Common myeloid progenitor, CD34-positive (primary cell): Measurements from ENCODE around the gene TRIP11.
A peak's percentile ranks its signal among the peaks of the same experiment; 100 is the strongest.

Experiments
- CTCF ChIA-PET: fragments of 350-600 bp; sonication (Branson Sonifier 250); formaldehyde crosslinking; loops from one replicate; lab custom pipeline; 2021; ENCODE audit warnings: antibody characterized with exemption; lab: Charles Lee
- POLR2A ChIA-PET: fragments of 350-600 bp; sonication (Branson Sonifier 250); formaldehyde crosslinking; loops from one replicate; lab custom pipeline; 2021; ENCODE audit warnings: antibody characterized with exemption; lab: Charles Lee
- DNase-seq, 3 donors: peaks; one replicate each; pipeline versions ENCODE4 v3.0.0 to v3.0.0-alpha.2; 2013
- H3K27ac ChIP-seq, 2 experiments: 1 replicate in 1 of 2; 2 replicates in 1 of 2; pipeline ENCODE4 v1.7.0; 2013; ENCODE audit warnings: inconsistent platforms in 2 of 2, low read length in 2 of 2, mild to moderate bottlenecking in 2 of 2, low read depth in 1 of 2, moderate library complexity in 1 of 2; ENCODE audit not compliant: severe bottlenecking in 2 of 2, insufficient read depth in 1 of 2, poor library complexity in 1 of 2
- H3K27me3 ChIP-seq, 5 experiments: replicated peaks in 2 of 5; 1 replicate in 3 of 5; 2 replicates in 2 of 5; pipeline versions ENCODE4 v1.6.1 to v1.7.0; 2013; ENCODE audit warnings: low read length in 4 of 5, mild to moderate bottlenecking in 2 of 5, moderate library complexity in 2 of 5, inconsistent platforms in 1 of 5; ENCODE audit not compliant: insufficient read depth in 5 of 5, control insufficient read depth in 4 of 5
- H3K36me3 ChIP-seq, 4 experiments: 1 replicate in 2 of 4; 2 replicates in 2 of 4; pipeline versions ENCODE4 v1.6.1 to v1.7.0; 2013; ENCODE audit warnings: low read length in 3 of 4, control low read depth in 1 of 4, mild to moderate bottlenecking in 1 of 4; ENCODE audit not compliant: control insufficient read depth in 4 of 4, insufficient read depth in 4 of 4
- H3K4me1 ChIP-seq, 4 experiments: 1 replicate in 3 of 4; 2 replicates in 1 of 4; pipeline versions ENCODE4 v1.6.1 to v1.7.1; 2013; ENCODE audit warnings: low read length in 3 of 4, mild to moderate bottlenecking in 3 of 4, control low read depth in 1 of 4, inconsistent platforms in 1 of 4, moderate library complexity in 1 of 4; ENCODE audit not compliant: control insufficient read depth in 4 of 4, insufficient read depth in 4 of 4; ENCODE audit errors: control extremely low read depth in 1 of 4
- H3K4me3 ChIP-seq, 7 experiments: 1 replicate in 4 of 7; 2 replicates in 3 of 7; pipeline versions ENCODE4 v1.5.1 to v1.7.0; 2013; ENCODE audit warnings: mild to moderate bottlenecking in 7 of 7, low read length in 6 of 7, moderate library complexity in 6 of 7, inconsistent platforms in 2 of 7, low read depth in 2 of 7, control low read depth in 1 of 7; ENCODE audit not compliant: insufficient read depth in 4 of 7, control insufficient read depth in 1 of 7; ENCODE audit errors: extremely low read depth in 1 of 7
- H3K9me3 ChIP-seq, 5 experiments: 1 replicate in 4 of 5; 2 replicates in 1 of 5; pipeline versions ENCODE4 v1.6.1 to v1.7.1; 2013; ENCODE audit warnings: low read length in 4 of 5, mild to moderate bottlenecking in 2 of 5, inconsistent platforms in 1 of 5, low read depth in 1 of 5, moderate library complexity in 1 of 5; ENCODE audit not compliant: control insufficient read depth in 4 of 5, insufficient read depth in 2 of 5; ENCODE audit errors: control extremely low read depth in 1 of 5
- WGBS: methylation state at CpG from one replicate; pipeline ENCODE4 v1.1.5; 2013; ENCODE audit not compliant: insufficient coverage; 5-methylcytosine and 5-hydroxymethylcytosine counted together

Gene TRIP11

DNA sequence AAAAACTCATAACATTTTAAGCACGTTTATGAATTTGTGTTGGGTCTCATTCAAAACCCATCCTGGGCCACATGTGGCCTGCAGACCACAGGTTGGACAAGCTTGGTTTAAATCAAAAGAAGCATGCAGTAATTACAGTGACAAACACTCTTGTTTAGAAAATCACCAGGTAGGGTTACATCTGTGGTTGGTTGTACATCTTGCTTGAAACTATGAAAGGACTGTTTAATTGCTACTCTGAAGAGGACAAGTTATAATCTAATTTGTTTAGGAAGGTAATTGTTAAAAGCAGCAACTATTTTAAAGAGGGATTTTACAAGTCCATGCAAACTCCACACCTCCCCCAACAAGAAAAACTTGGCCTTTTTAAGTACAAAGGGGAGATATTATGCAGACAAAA, 4.0 kb downstream of the TRIP11 start:
- no peak for DNase-seq
- Histone ChIP-seq H3K9me3 (no peaks in the 10 kb centered on the region), H3K27me3 (no peaks in the 10 kb centered on the region), H3K4me1 (peaks cover 13 to 32% (median 22%) of the 10 kb centered on the region in 4 experiments), H3K36me3 (peaks cover 2 to 19% (median 7%) of the 10 kb centered on the region in 4 experiments), H3K4me3 (no peak overlapping the region), H3K27ac (no peak overlapping the region)
- ChIA-PET POLR2A (no interaction called here), CTCF (no interaction called here)
- 80% methylated on average over 1 of the region's 1 CpG for WGBS

- WGBS: 94% methylated on average over 3 of the region's 11 CpGs
- Histone ChIP-seq H3K4me3 (no peak overlapping the region), H3K9me3 (no peaks in the 10 kb centered on the region), H3K4me1 (peaks cover 11 to 26% (median 16%) of the 10 kb centered on the region in 4 experiments), H3K36me3 (peaks cover 6 to 23% (median 12%) of the 10 kb centered on the region in 4 experiments), H3K27ac (no peak overlapping the region), H3K27me3 (no peaks in the 10 kb centered on the region)
- peak in 1 of 3 donors; percentile 32 for DNase-seq
- ChIA-PET CTCF (interaction anchor here (1.0 kb wide), 1 partner anchor 92 kb away, joined by 3 read pairs; no protein-coding TSS in a partner anchor), POLR2A (interaction anchor here (1.6 kb wide), 1 partner anchor 91 kb away, joined by 11 read pairs; no protein-coding TSS in a partner anchor)
Observed at GRCh38 chr14:92033906-92034687, 5.8 kb downstream of the TRIP11 start.

DNA sequence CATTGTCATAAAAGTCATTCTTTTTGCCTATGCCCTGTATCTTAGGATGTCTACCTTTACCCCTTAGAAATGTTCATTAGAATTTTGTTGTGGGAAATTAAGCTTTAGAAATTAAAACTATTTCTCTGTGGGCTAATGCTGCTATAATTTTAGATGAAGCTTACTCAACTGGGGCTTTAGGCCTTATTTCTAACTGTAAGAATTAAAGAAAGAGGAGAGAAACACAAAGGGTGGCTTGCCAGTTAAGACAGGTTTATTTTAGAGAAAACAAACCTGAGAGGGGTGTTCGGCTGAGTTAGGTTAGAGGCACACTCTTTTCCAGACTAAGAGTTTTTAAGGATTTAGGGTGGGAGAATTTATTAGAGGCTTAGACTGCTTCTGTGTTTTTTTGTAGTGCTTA, 6.4 kb downstream of the TRIP11 start:
- Histone ChIP-seq H3K27ac (no peak overlapping the region), H3K36me3 (peaks cover 6 to 23% (median 13%) of the 10 kb centered on the region in 4 experiments), H3K4me1 (peaks cover 6 to 23% (median 11%) of the 10 kb centered on the region in 4 experiments), H3K4me3 (no peak overlapping the region), H3K27me3 (no peaks in the 10 kb centered on the region), H3K9me3 (no peaks in the 10 kb centered on the region)
- DNase-seq: no peak
- ChIA-PET CTCF (interaction anchor here (1.0 kb wide), 1 partner anchor 93 kb away, joined by 3 read pairs; no protein-coding TSS in a partner anchor), POLR2A (interaction anchor here (1.6 kb wide), 1 partner anchor 92 kb away, joined by 11 read pairs; no protein-coding TSS in a partner anchor)
- 100% methylated on average over 1 of the region's 1 CpG for WGBS

GRCh38 chr14:92026548-92027190, 13.2 kb downstream of the TRIP11 start:
- no peak overlapping the region for H3K27ac ChIP-seq
- WGBS: 96% methylated on average over 10 of the region's 21 CpGs
- POLR2A ChIA-PET: no interaction called here
- H3K9me3 ChIP-seq: no peaks in the 10 kb centered on the region
- H3K4me1 ChIP-seq: no peaks in the 10 kb centered on the region
- H3K27me3 ChIP-seq: no peaks in the 10 kb centered on the region
- H3K4me3 ChIP-seq: no peak overlapping the region
- CTCF ChIA-PET: no interaction called here
- peaks cover 15 to 40% (median 25%) of the 10 kb centered on the region in 4 experiments for H3K36me3 ChIP-seq
- peak in 1 of 3 donors; percentile 21 for DNase-seq

- WGBS: no CpG with 5 or more reads among the region's 1 CpG
- Histone ChIP-seq H3K27me3 (no peaks in the 10 kb centered on the region), H3K4me1 (no peaks in the 10 kb centered on the region), H3K9me3 (no peaks in the 10 kb centered on the region), H3K36me3 (peaks cover 12 to 45% (median 17%) of the 10 kb centered on the region in 4 experiments), H3K4me3 (no peak overlapping the region), H3K27ac (no peak overlapping the region)
- POLR2A ChIA-PET: no interaction called here
- CTCF ChIA-PET: interaction anchor here (0.6 kb wide), 1 partner anchor 75 kb away, joined by 3 read pairs; no protein-coding TSS in a partner anchor
- DNase-seq: no peak
Observed at GRCh38 chr14:92022036-92022435, 17.8 kb downstream of the TRIP11 start.

DNA sequence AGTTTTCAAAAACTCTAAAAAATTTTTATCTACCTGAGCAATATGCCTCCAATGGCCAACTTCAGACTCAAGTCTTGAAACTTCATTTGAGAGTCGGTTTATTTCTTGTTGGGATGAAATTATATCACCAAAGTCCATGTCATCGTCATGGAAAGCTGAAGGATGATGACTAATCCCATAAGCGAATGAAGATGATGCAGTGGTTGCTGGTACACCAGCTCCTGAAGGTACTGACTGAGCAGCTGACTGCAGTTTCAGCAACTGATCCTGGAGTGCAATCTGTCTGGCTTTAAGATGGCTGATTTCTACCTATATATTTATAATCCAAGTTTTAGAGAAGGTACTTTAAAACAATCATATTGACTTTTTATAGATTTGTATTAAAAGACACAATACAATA, 18.3 kb downstream of the TRIP11 start:
- no peak overlapping the region for H3K4me3 ChIP-seq
- H3K27me3 ChIP-seq: no peaks in the 10 kb centered on the region
- ChIA-PET POLR2A (no interaction called here), CTCF (interaction anchor here (0.6 kb wide), 1 partner anchor 75 kb away, joined by 3 read pairs; no protein-coding TSS in a partner anchor)
- H3K4me1 ChIP-seq: no peaks in the 10 kb centered on the region
- H3K27ac ChIP-seq: no peak overlapping the region
- 100% methylated on average over 2 of the region's 3 CpGs for WGBS
- H3K9me3 ChIP-seq: no peaks in the 10 kb centered on the region
- peaks cover 12 to 46% (median 20%) of the 10 kb centered on the region in 4 experiments for H3K36me3 ChIP-seq
- no peak for DNase-seq

- Histone ChIP-seq H3K27ac (no peak overlapping the region), H3K4me3 (no peak overlapping the region), H3K4me1 (no peaks in the 10 kb centered on the region), H3K36me3 (peaks cover 8 to 66% (median 33%) of the 10 kb centered on the region in 4 experiments), H3K27me3 (no peaks in the 10 kb centered on the region), H3K9me3 (no peaks in the 10 kb centered on the region)
- ChIA-PET POLR2A (no interaction called here), CTCF (no interaction called here)
- DNase-seq: no peak
Observed at GRCh38 chr14:92014040-92014439, 25.8 kb downstream of the TRIP11 start.
